ENCODE data around the gene PYGB.
"Not testable (repeated sequence)": the region's sequence is repeated elsewhere in the genome, so short reads cannot be mapped to it uniquely, and the experiment has no call there.

The PYGB gene

GRCh38 chr20:25334972-25335371, 87.1 kb downstream of the PYGB start:
- H3K4me1 ChIP-seq (ENCODE audit: control extremely low read depth in 1 of 4, control insufficient read depth in 4 of 4, insufficient read depth in 4 of 4, low read length in 3 of 4); DNase-seq; H3K27me3 ChIP-seq (replicated peaks in 2 of 5; ENCODE audit: control insufficient read depth in 4 of 5, insufficient read depth in 5 of 5, low read length in 4 of 5); H3K4me3 ChIP-seq (ENCODE audit: control insufficient read depth in 1 of 7, extremely low read depth in 1 of 7, insufficient read depth in 4 of 7, low read depth in 2 of 7, low read length in 6 of 7); H3K9me3 ChIP-seq (ENCODE audit: control extremely low read depth in 1 of 5, control insufficient read depth in 4 of 5, insufficient read depth in 2 of 5, low read depth in 1 of 5, low read length in 4 of 5); H3K36me3 ChIP-seq (ENCODE audit: control insufficient read depth in 4 of 4, insufficient read depth in 4 of 4, low read length in 3 of 4); CTCF ChIA-PET; H3K27ac ChIP-seq (ENCODE audit: insufficient read depth in 1 of 2, low read depth in 1 of 2, low read length in 2 of 2, poor library complexity in 1 of 2, severe bottlenecking in 2 of 2); POLR2A ChIA-PET: not testable (repeated sequence)
- no CpG with 5 or more reads among the region's 1 CpG for WGBS (ENCODE audit: insufficient coverage)

GRCh38 chr20:25336561-25337422, 88.9 kb downstream of the PYGB start:
- DNase-seq: peak; percentile 47 to 60 (median 49)
- ChIA-PET CTCF (interaction anchor here (0.6 to 4.9 kb wide), 14 partner anchors 9 to 84 kb away, joined by 3 to 57 read pairs (median 4); no protein-coding TSS in a partner anchor), POLR2A (no interaction called here)
- peaks cover 2 to 8% (median 5%) of the 10 kb centered on the region in 4 experiments for H3K36me3 ChIP-seq (ENCODE audit: control insufficient read depth in 4 of 4, insufficient read depth in 4 of 4, low read length in 3 of 4)
- no peaks in the 10 kb centered on the region for H3K9me3 ChIP-seq (ENCODE audit: control extremely low read depth in 1 of 5, control insufficient read depth in 4 of 5, insufficient read depth in 2 of 5, low read depth in 1 of 5, low read length in 4 of 5)
- no peaks in the 10 kb centered on the region for H3K27me3 ChIP-seq (replicated peaks in 2 of 5; ENCODE audit: control insufficient read depth in 4 of 5, insufficient read depth in 5 of 5, low read length in 4 of 5)
- H3K4me1 ChIP-seq (ENCODE audit: control extremely low read depth in 1 of 4, control insufficient read depth in 4 of 4, insufficient read depth in 4 of 4, low read length in 3 of 4): no peaks in the 10 kb centered on the region
- no peak overlapping the region for H3K4me3 ChIP-seq (ENCODE audit: control insufficient read depth in 1 of 7, extremely low read depth in 1 of 7, insufficient read depth in 4 of 7, low read depth in 2 of 7, low read length in 6 of 7)
- 91% methylated on average over 15 of the region's 17 CpGs for WGBS (ENCODE audit: insufficient coverage)
- H3K27ac ChIP-seq (ENCODE audit: insufficient read depth in 1 of 2, low read depth in 1 of 2, low read length in 2 of 2, poor library complexity in 1 of 2, severe bottlenecking in 2 of 2): no peak overlapping the region

GRCh38 chr20:25338112-25339023, 90.5 kb downstream of the PYGB start:
- ChIA-PET POLR2A (no interaction called here), CTCF (interaction anchor here (0.7 to 4.9 kb wide), 5 partner anchors 10 to 60 kb away, joined by 3 to 57 read pairs (median 4); no protein-coding TSS in a partner anchor)
- 92% methylated on average over 10 of the region's 11 CpGs for WGBS (ENCODE audit: insufficient coverage)
- Histone ChIP-seq H3K9me3 (ENCODE audit: control extremely low read depth in 1 of 5, control insufficient read depth in 4 of 5, insufficient read depth in 2 of 5, low read depth in 1 of 5, low read length in 4 of 5) (no peaks in the 10 kb centered on the region), H3K27ac (ENCODE audit: insufficient read depth in 1 of 2, low read depth in 1 of 2, low read length in 2 of 2, poor library complexity in 1 of 2, severe bottlenecking in 2 of 2) (no peak overlapping the region), H3K27me3 (replicated peaks in 2 of 5; ENCODE audit: control insufficient read depth in 4 of 5, insufficient read depth in 5 of 5, low read length in 4 of 5) (no peaks in the 10 kb centered on the region), H3K36me3 (ENCODE audit: control insufficient read depth in 4 of 4, insufficient read depth in 4 of 4, low read length in 3 of 4) (peaks cover 2 to 8% (median 5%) of the 10 kb centered on the region in 4 experiments), H3K4me3 (ENCODE audit: control insufficient read depth in 1 of 7, extremely low read depth in 1 of 7, insufficient read depth in 4 of 7, low read depth in 2 of 7, low read length in 6 of 7) (no peak overlapping the region), H3K4me1 (ENCODE audit: control extremely low read depth in 1 of 4, control insufficient read depth in 4 of 4, insufficient read depth in 4 of 4, low read length in 3 of 4) (no peaks in the 10 kb centered on the region)
- DNase-seq: no peak

GRCh38 chr20:25339608-25340007, 91.7 kb downstream of the PYGB start:
- CTCF ChIA-PET: interaction anchor here (0.9 to 4.9 kb wide), 4 partner anchors 13 to 58 kb away, joined by 3 to 57 read pairs (median 4); no protein-coding TSS in a partner anchor
- Histone ChIP-seq H3K27ac (ENCODE audit: insufficient read depth in 1 of 2, low read depth in 1 of 2, low read length in 2 of 2, poor library complexity in 1 of 2, severe bottlenecking in 2 of 2) (no peak overlapping the region), H3K4me3 (ENCODE audit: control insufficient read depth in 1 of 7, extremely low read depth in 1 of 7, insufficient read depth in 4 of 7, low read depth in 2 of 7, low read length in 6 of 7) (no peak overlapping the region), H3K27me3 (replicated peaks in 2 of 5; ENCODE audit: control insufficient read depth in 4 of 5, insufficient read depth in 5 of 5, low read length in 4 of 5) (no peaks in the 10 kb centered on the region), H3K36me3 (ENCODE audit: control insufficient read depth in 4 of 4, insufficient read depth in 4 of 4, low read length in 3 of 4) (peaks cover 2 to 8% (median 5%) of the 10 kb centered on the region in 4 experiments), H3K4me1 (ENCODE audit: control extremely low read depth in 1 of 4, control insufficient read depth in 4 of 4, insufficient read depth in 4 of 4, low read length in 3 of 4) (peaks cover 0 to 3% (median 0%) of the 10 kb centered on the region in 4 experiments), H3K9me3 (ENCODE audit: control extremely low read depth in 1 of 5, control insufficient read depth in 4 of 5, insufficient read depth in 2 of 5, low read depth in 1 of 5, low read length in 4 of 5) (no peaks in the 10 kb centered on the region)
- DNase-seq: no peak
- 97% methylated on average over 12 of the region's 12 CpGs for WGBS (ENCODE audit: insufficient coverage)
- POLR2A ChIA-PET: no interaction called here

- peaks cover 2 to 8% (median 5%) of the 10 kb centered on the region in 4 experiments for H3K36me3 ChIP-seq (ENCODE audit: control insufficient read depth in 4 of 4, insufficient read depth in 4 of 4, low read length in 3 of 4)
- no peaks in the 10 kb centered on the region for H3K27me3 ChIP-seq (replicated peaks in 2 of 5; ENCODE audit: control insufficient read depth in 4 of 5, insufficient read depth in 5 of 5, low read length in 4 of 5)
- H3K4me1 ChIP-seq (ENCODE audit: control extremely low read depth in 1 of 4, control insufficient read depth in 4 of 4, insufficient read depth in 4 of 4, low read length in 3 of 4): peaks cover 0 to 3% (median 0%) of the 10 kb centered on the region in 4 experiments
- no peak for DNase-seq
- POLR2A ChIA-PET: no interaction called here
- H3K27ac ChIP-seq (ENCODE audit: insufficient read depth in 1 of 2, low read depth in 1 of 2, low read length in 2 of 2, poor library complexity in 1 of 2, severe bottlenecking in 2 of 2): no peak overlapping the region
- H3K9me3 ChIP-seq (ENCODE audit: control extremely low read depth in 1 of 5, control insufficient read depth in 4 of 5, insufficient read depth in 2 of 5, low read depth in 1 of 5, low read length in 4 of 5): no peaks in the 10 kb centered on the region
- CTCF ChIA-PET: interaction anchor here (0.9 to 4.9 kb wide), 4 partner anchors 12 to 58 kb away, joined by 3 to 57 read pairs (median 4); no protein-coding TSS in a partner anchor
- WGBS (ENCODE audit: insufficient coverage): no CpG with 5 or more reads among the region's 1 CpG
- no peak overlapping the region for H3K4me3 ChIP-seq (ENCODE audit: control insufficient read depth in 1 of 7, extremely low read depth in 1 of 7, insufficient read depth in 4 of 7, low read depth in 2 of 7, low read length in 6 of 7)
Measured at GRCh38 chr20:25340380-25340779, 92.5 kb downstream of the PYGB start.

- Histone ChIP-seq H3K36me3 (ENCODE audit: control insufficient read depth in 4 of 4, insufficient read depth in 4 of 4, low read length in 3 of 4) (peaks cover 2 to 7% (median 5%) of the 10 kb centered on the region in 4 experiments), H3K4me3 (ENCODE audit: control insufficient read depth in 1 of 7, extremely low read depth in 1 of 7, insufficient read depth in 4 of 7, low read depth in 2 of 7, low read length in 6 of 7) (no peak overlapping the region), H3K9me3 (ENCODE audit: control extremely low read depth in 1 of 5, control insufficient read depth in 4 of 5, insufficient read depth in 2 of 5, low read depth in 1 of 5, low read length in 4 of 5) (no peaks in the 10 kb centered on the region), H3K4me1 (ENCODE audit: control extremely low read depth in 1 of 4, control insufficient read depth in 4 of 4, insufficient read depth in 4 of 4, low read length in 3 of 4) (peaks cover 0 to 3% (median 0%) of the 10 kb centered on the region in 4 experiments), H3K27ac (ENCODE audit: insufficient read depth in 1 of 2, low read depth in 1 of 2, low read length in 2 of 2, poor library complexity in 1 of 2, severe bottlenecking in 2 of 2) (no peak overlapping the region), H3K27me3 (replicated peaks in 2 of 5; ENCODE audit: control insufficient read depth in 4 of 5, insufficient read depth in 5 of 5, low read length in 4 of 5) (no peaks in the 10 kb centered on the region)
- CTCF ChIA-PET: interaction anchor here (0.7 to 2.4 kb wide), 4 partner anchors 20 to 57 kb away, joined by 3 to 7 read pairs (median 4); no protein-coding TSS in a partner anchor
- POLR2A ChIA-PET: interaction anchor here (0.6 kb wide), 1 partner anchor 70 kb away, joined by 6 read pairs; no protein-coding TSS in a partner anchor
- WGBS (ENCODE audit: insufficient coverage): 100% methylated on average over 6 of the region's 9 CpGs
- no peak for DNase-seq
Measured at GRCh38 chr20:25341716-25342680, 94.1 kb downstream of the PYGB start.
